IPS-NIHi11 (cell line): ENCODE measurements around the gene TM9SF3.

ENCODE experiments used
- DNase-seq: peaks from one replicate; pipeline ENCODE4 v3.0.0; 2012; ENCODE audit warnings: mixed read lengths, low spot score

Gene TM9SF3

DNA sequence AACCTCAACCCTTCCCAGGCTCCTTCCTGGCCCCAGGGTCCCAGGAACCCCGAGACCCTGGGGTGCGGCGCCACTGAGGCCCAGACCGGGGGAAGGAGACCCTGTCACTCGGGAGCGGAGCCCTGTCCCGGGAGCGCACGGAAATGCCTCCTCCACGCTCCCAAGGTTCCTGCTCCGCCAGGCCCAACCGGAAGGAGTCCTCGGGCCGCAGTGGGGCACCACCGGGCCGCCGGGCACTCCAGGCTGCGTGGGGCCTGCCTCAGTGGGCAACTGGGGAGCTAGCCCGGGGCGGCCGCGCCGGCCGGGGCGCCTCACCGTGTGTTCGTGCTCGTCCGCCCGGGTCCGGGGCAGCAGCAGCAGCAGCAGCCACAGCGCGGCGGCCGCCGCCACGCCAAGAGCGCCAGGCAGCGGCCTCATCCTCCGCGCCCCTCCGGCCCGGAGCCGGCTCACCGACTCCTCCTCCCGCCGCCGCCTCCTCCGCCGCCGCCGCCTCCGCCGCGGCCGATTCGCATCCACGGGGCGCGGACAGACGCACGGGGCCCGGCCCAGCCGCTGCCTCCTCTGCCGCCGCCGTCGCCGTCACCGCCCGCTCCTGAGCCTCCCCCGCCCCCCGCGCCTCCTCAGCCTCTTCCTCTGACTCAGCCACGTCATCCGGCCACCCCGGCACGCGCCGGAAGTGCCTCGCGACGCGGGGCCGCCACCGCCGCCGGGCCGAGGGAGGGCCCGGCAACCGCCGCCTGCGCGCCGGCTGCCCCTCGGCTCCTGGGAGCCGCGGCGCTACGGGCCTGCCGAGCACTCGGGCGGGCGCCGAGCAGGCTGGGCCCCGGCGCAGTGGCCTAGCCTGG, at the start of gene TM9SF3:
TSS of gene TM9SF3 (minus strand) at position 594 of the 845 bp plus-strand sequence. CDS start at position 417, 177 bp downstream.
- DNase-seq = peak; percentile 96

DNA sequence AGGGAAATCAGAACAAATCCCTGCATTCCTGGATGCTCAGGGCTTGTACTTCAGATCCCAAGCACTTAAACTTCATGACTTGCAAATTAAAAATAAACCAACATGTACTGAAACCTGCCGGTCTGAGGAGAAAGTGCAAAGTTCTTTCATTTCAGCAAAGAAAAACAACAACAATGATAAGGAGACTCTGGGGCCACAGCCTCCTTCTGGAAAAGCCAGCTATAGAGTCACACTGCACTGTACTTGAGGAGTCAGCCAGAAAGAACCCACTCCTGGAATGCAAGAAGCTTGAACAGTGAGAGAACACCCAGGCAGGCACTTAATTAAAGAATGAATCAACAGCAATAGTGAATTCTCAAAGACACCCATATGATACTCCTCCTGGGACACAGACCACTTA, 49.7 kb upstream of the TM9SF3 start:
- DNase-seq = no peak

DNA sequence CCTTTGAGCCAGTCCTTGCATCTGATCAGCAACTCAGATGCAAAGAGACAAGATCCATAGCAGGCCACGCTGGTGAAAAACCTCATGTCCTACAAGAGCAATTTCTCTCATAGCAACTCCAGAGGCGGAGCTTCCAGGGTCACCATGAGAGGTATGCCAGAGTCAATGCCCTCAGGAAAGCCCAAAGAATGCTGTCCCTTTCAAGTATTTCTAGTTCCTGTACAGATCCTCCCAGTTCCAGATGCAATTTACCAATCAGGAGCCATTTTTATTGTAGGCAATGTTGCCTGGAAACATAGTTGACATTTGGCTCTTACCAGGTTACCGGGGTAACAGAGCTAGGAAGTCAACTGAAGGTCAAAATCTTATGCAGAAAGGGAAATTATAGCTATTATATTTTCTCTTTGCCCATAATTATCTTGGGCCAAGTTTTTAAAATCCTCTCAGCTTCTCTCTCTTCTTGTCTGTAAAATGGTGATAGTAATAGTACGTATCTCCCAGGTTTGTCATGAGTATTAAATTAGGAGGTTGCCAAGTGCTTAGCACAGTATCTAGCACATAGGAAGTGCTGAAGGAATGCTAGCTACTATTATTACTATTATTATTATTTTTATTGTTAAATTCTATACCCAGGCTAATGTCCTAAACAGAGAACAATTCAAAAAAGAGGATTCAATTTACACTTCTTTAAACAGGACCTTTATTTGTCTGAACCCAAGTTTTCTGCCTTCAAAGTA, 46.3 kb upstream of the TM9SF3 start:
- DNase-seq = peak; percentile 48

DNA sequence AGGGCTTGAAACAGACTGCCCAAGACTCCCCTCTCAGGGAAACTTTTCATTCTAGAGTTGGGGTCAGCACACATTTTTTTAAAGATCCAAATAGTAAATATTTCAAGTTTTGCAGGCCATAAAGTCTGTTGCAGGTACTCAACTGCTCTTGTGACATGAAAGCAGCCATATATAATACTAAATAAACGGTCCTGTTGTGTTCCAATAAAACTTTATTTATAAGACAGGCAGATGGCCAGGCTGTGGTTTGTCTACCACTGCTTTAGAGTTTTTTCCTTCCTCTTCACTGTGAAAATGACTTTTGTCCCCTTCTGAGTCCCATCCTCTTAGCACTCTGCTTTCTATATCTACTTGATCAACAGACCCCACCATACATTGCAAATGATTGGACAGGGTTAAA, 40.5 kb upstream of the TM9SF3 start:
- DNase-seq = no peak

DNA sequence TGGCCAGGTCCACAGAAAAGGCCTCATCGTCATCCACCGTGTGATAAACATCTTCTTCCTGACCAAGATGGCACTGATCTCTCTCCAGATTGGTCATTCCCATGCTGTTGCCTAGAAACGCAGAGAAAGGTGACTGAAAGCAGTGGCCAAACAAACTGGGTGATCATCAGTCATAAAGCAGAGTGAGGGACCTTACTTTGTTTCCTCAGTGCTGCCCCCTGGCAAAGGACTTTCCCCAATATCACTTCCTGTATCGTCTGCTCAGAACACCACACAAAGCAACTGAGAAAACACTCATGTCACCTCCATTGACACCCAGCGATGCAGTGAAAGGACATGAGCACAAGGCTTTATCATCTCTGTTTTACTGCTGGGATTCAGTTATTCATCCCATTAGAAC, 40.0 kb upstream of the TM9SF3 start:
- peak; percentile 33 for DNase-seq

DNA sequence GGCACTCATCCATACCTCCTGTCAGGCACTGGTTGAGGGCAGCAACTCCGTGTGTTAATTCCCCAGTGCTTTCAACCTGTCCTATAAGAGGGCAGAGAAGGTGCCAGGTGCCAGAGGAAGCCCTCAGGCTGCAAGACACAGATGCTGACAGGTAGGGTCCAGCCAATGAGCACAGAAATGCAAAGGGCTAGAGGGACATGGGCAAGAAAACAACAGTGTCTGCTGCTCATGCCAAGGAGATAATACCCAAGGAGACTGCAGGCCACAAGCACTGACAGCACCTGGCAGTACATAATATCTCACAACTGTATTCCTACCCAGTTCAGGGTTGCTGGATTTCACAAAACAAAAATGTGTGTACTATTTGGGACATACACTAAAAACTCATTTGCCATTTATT, 38.4 kb upstream of the TM9SF3 start:
- no peak for DNase-seq

DNA sequence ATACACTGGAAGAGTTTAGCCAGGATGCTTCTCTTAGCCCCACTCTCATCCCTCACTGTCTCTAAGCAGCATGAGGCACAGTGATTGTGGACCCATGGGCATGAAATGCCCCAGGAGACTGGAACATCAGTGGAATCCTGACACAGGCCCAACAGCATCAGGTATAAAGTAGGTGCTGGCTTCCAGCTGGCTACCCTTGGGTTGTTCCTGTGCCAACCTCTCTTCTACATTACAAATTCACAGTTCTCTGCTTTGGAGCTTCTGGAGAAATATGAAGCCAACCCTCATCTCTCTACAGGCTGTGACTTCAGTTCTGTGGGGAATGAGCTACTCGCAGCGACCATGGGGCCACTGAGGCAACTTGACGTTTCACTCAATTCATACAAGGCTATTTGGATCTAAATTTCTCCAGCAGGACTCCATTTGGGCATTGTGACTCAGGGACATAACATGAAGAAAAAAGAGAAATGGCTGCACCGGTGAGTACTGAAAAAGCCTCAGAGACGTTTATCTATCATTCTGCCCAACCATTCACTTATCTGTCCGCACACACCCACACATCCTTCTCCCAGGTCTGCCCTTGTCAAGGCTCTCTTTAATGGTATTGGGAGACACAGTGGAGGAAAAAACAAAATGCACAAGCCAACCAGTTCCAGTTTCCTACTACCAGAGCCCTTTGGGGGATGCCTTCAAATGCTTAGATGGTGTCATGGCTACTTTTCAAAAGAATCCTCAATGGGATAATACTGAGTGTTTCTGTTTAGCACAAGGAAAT, 35.4 kb upstream of the TM9SF3 start:
- DNase-seq = no peak

DNA sequence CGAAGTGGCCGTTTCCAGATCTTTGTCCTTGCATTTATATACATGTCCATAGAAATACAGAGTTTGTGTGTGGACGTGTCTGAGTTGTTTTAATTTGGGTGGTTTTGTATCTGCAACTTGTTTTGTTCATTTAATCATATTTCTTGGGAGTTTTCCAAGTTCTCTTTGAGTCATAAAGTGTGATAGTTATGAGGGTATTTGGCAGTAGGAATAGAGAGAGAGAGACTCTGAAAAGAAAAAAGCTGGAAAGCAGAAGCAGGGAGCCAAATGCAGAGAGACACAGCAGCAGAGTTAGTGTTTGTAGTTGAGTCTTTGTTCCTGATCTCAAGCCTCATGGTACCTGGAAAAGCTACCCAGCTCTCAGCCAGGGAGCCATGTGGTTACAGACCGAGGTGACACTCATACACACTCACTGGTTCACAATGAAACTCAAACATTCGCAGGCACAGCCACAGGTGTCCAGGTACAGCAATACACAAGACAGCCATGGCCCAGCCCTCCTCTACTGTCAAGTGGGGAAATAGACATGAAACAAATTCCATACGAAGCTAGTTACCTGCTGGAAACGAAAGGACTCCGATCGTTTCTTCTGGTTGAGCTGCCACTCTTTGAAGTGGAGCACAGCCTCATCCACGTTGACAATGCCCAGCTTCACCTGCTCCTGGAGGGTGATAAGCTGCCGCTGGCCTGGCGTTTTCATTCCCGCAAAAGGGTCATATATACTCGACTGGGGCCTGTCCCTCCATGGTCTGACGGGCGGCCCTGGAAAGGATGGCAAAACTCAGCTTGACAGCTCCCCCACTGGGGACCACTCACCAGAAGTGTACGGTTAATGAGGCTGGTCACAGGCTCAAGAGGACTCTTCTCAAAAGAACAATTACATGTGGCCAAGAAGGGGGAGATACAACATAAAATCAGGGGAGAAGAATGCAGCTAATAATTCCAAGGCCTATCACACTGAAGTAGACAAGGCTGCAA, 33.3 kb upstream of the TM9SF3 start:
- no peak for DNase-seq

DNA sequence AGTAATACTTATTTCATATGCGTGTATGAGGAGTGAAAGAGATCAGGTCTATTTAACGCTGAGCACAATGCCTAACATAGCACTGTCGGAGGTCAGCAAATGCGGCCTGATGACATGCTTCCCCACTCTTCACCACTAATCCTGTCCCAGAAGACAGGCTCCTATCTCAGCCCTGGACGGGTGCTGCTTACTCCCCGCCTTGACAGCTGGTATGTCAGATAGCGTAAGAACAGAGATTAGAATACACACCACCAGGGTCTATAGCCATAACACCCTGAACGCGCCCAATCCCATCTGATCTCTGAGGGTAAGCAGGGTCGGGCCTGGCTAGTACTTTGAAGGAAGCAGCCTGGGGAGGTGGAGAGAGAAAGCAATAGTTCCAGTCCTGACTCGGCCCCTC, 32.3 kb upstream of the TM9SF3 start:
- DNase-seq = no peak

DNA sequence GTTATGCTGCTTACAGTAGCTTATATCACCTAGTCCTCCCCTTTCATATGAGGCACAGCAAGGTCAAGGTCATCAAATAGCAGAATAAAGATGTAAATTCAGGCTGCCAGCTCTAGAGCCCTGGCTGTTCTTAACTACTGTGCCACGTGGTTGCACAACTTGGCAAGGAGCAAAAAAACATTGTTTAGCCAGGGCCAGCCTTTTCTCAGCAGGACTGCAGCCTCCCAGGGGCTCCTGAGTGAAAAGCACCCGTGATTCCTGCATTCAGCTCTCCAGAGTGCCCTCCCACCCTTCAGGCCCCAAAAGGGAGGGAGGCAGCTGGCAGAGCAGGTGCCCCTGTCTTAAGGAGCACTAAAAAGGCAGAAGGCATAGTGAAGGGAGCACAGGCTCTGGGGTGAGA, 31.8 kb upstream of the TM9SF3 start:
- DNase-seq = peak; percentile 47

DNA sequence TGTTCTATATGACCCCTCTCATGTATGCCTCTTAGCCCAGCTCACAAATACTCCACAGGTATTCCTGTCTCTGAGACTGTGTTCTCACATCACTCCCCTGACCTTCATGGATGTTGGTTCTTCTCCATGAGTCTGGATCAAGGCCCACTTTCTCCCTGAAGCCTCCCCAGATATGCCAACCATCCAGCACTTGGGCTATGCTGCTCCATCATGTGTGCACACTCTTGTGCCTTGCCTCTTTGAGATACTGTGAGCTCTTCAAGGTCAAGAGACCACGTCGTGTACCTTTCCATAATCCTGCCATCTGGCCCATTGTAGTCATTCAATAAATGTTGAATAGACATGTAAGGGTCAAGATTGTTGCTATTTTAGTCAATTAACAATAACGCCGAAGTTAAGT, 30.1 kb upstream of the TM9SF3 start:
- no peak for DNase-seq

DNA sequence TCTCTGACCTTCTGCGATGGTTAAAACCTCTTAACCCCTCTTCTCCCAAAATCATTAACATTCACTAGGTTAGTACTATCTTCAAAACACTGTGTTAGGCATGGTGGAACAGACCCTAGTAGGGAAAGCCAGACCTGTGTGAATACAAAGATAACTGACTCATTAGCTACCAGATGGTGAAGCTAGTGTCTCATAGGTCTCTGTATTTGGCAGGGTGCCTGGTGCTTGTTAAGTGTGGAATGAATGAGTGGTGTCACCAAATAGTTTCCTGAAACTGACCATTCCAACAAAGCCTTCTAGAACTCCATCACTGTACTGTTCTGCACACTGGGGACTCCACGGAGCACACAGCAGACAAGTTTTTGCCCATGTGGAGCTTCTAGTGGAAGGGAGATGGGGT, 27.7 kb upstream of the TM9SF3 start:
- no peak for DNase-seq

DNA sequence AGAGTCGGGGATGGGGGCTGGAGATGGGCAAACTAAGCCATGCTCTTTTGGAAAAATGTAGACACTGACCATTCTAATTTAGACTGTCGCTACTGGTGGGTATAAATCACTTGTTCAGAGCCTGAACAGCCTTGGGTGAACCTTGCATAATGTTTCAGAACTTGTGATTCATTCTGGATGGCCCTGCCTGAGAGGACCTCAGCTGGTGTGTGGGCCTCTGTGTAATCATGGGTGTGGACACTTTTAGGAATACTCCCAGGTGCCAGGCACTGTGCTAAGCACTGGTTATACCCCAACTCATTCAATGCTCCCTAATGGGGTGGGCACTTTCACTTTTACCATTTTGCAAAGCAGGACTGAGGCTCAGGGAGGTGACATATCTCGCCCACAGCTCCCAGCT, 26.8 kb upstream of the TM9SF3 start:
- DNase-seq = no peak

DNA sequence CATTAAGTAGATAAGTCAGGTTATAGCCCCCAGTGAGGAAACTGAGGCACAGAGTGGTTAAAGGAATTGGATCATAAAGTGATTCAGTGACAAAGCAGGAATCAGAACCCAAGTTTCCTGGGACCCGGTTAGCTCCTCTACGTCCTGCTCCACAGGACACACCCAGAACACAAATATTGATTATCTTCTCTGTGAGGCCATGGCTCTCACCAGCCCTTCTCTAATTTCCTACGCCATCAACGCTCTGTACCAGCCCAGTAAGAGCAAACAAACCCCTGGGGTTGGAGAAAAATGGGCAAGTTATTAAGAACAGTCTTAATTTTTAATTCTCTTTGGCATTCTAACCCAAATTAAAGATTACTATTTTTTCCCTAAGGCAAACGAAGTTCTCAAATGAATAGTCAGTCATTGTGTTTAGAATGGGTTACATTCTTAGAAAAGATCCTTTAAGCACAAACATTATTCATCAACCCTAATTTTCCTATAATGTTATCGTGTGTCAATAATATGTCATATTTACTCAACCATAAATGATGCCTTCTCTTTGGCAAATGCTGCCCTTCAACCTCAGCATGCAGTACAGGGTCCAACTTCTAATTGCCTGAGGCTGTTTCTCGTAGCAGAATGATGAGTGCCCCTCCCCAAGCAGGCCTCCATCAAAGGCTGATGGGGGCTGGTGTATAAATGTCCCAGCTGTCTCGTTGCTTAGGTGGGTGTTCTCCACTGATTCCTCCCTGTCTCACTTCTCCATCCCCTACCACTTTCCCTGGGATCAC, 25.4 kb upstream of the TM9SF3 start:
- no peak for DNase-seq

DNA sequence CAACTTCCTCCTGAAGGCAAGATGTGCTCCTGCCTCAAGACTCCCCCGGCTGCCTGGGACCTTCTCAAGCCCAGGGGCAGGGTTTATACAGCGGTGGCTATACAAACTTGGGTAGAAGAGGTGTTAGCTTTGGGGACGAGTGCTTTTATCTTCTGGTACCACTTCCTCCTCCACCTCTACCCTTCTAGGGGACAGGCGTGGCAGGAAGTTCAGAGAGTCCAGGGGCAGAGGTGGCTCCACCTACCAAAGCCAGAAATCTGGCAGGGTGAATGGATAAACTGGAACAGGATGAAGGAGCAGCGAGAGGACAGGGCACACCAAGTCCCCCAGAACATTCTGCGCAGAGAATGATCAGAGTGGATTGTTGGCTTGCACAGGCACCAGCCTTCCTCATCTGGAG, 24.0 kb upstream of the TM9SF3 start:
- DNase-seq = no peak

DNA sequence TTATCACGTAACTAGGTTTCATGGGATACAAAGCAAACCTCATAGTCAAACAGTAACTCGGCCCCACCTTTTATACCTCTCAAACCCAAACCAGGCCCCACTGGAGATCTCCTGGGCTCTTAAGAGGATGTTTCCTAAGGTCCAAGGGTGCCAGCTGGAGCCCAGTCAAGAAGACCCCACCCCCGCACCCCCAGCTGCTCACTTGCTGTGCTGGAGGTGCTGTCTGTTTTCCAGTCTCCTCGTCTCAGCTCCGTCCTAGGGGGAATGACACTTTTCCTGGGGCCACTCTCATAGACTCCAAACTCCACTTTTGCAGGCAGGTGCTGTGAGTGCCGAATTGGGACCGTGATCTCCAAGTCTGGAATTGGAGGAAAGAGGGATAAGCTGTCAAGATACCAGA, 22.7 kb upstream of the TM9SF3 start:
- no peak for DNase-seq

DNA sequence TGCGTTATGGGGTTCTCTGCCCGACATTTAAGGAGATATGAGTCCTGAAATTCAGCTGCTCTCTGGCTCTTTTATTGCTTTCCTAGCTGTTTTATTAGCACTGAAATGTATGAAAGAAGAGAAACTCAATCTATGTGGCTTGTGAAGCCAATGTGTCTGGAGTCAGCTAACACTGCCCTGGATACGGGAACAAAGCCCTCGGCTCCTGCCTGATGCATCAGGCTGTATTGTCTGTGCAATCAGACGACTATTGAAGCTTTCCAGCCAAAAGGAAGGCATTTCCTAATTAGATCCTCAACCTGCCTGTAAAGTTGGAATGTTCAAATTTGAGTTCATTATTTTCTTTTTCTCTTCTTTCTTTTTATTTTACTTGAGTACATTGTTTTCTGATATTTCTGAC, 22.0 kb upstream of the TM9SF3 start:
- no peak for DNase-seq

DNA sequence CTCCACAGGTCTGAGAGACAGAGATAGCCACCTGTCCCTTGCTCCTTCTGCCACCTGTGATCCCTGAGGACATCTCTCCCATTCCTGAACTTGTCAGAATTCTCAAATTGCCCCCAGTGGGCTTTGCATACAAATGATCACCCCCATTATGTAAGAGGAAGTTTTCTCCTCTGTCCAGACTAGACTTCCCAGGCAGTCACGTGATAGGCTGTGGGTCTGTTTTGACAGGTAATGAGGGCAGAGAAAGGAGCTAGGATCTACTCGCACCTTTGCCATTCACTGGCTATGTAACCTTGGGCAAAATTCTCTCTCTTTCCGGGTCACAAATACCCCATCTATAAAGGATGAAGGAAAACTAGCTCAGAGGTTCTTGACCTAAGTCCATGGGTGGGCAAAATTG, 21.4 kb upstream of the TM9SF3 start:
- DNase-seq = no peak

DNA sequence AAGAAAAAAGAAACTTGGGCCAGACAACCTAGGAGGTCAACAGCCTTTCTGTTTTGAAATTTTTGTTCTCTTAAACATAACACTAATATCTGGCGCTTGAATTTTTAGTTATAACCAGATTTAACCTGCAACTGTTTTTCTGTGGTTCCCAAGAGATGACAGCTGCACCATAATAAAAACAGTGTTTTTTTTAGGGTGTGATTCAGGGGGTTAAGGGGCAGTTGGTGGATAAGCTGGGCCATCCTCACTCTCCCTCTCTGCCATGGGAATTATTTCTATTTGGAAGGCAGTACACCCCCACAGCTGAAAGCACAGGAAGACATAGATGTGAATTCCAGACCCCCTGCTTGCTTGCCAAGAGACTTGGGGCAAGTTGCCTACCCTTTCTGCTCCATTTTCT, 20.1 kb upstream of the TM9SF3 start:
- DNase-seq = no peak

DNA sequence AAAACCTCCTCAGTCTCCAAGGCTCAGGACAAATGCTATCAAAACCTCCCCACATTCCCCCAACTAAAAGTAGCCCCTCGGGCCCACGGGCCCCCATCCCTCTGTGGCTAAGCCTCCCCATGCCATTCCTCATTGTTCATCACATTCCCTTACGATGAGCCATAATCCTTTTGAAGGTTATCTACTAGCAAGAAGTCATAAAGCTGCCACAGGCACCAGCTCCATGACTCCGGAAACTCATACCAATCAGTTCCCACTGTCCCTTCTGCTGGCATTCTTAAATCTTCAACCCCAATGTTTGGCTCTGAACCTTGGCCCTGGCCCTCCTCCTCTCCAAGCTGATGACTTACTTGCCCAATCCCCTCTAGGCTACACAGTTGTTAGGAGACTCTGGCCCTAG, 19.4 kb upstream of the TM9SF3 start:
- no peak for DNase-seq

DNA sequence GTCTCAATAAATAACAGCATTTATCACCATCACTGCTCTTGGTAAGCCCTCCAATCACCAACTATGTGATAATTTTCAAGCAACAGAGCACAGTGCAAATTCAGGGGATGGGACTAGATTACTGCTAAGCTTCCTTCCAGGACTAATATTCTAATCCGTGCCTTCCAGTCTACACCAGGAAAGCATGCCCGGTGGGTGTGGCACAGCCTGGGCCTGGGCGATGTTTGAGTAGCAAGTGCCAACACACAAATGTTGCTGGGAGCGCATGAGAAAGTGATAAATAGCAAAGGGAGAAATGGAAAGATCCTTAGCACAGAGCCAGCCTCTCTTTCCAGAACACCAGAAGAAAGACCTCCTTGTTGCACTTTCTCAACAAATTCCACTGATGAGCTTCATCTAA, 13.5 kb upstream of the TM9SF3 start:
- no peak for DNase-seq
